HUES48 (cell line): ENCODE results near the gene GBGT1.
A peak's percentile ranks its signal among the peaks of the same experiment; 100 is the strongest.
"Not testable (repeated sequence)": the region's sequence is repeated elsewhere in the genome, so short reads cannot be mapped to it uniquely, and the experiment has no call there.

Source experiments
- H3K27ac ChIP-seq: one replicate; pipeline ENCODE4 v1.7.0; 2013; ENCODE audit warnings: low read depth, low read length, inconsistent platforms
- H3K27me3 ChIP-seq: 2 replicates; pipeline ENCODE4 v1.6.1; 2013; ENCODE audit warnings: mild to moderate bottlenecking, low read length; ENCODE audit not compliant: control insufficient read depth, insufficient read depth
- H3K36me3 ChIP-seq: 2 replicates; pipeline ENCODE4 v1.6.1; 2013; ENCODE audit warnings: low read length; ENCODE audit not compliant: control insufficient read depth, insufficient read depth
- H3K4me1 ChIP-seq: 2 replicates; pipeline ENCODE4 v1.6.1; 2013; ENCODE audit warnings: mild to moderate bottlenecking, low read length; ENCODE audit not compliant: control insufficient read depth, insufficient read depth
- H3K4me3 ChIP-seq: 2 replicates; pipeline ENCODE4 v1.5.1; 2013; ENCODE audit warnings: mild to moderate bottlenecking, low read depth, low read length
- H3K9ac ChIP-seq: 2 replicates; pipeline ENCODE4 v1.6.1; 2013; ENCODE audit warnings: mild to moderate bottlenecking, low read depth, low read length, moderate library complexity
- H3K9me3 ChIP-seq: 2 replicates; pipeline ENCODE4 v1.6.1; 2013; ENCODE audit warnings: low read length; ENCODE audit not compliant: control insufficient read depth, insufficient read depth

The GBGT1 gene

DNA sequence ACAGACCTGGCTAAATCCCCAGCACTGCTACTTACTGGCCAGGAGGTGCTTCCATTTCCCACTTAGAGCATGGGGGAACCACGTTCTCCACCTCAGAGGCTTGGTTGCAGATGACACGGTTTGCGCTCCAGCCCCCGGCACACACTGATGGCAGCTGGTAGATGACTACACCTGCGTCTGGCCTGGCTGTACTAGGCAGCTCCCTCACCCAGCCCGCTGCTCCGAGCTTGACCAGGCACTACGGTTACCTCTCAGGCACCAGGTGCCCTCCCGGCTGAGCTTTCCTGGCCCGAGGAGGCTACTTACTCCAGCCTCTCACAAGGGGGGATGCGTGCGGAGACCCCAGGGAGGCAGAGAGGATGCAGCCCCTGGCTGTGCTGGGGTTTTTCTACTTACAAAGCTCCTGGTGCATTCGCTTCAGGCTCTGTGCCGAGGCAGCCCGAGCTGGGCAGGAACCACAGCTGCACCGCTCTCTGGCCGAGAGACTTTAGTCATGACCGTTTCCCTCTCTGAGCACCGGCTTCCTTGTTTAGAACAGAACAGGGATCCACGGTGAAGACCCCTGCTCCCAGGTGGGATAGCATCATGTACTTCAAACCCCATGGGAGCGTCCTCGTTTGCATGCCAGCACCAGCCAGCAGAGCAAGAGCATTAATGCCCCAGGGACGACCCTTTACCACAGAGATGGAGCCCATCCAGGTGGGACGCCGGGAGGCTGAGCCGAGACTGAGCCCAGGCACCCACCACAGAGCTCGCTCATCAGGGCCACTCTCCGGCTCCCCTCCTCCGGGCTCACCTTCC lies 7.6 kb upstream of the GBGT1 start:
- no peaks in the 10 kb centered on the region; the same call in 1 of the 2 replicates for H3K27me3 ChIP-seq
- no peaks in the 10 kb centered on the region for H3K9me3 ChIP-seq
- no peak overlapping the region for H3K27ac ChIP-seq
- no peaks in the 10 kb centered on the region for H3K4me1 ChIP-seq
- no peak overlapping the region for H3K9ac ChIP-seq
- H3K4me3 ChIP-seq = no peak overlapping the region
- no peaks in the 10 kb centered on the region for H3K36me3 ChIP-seq

DNA sequence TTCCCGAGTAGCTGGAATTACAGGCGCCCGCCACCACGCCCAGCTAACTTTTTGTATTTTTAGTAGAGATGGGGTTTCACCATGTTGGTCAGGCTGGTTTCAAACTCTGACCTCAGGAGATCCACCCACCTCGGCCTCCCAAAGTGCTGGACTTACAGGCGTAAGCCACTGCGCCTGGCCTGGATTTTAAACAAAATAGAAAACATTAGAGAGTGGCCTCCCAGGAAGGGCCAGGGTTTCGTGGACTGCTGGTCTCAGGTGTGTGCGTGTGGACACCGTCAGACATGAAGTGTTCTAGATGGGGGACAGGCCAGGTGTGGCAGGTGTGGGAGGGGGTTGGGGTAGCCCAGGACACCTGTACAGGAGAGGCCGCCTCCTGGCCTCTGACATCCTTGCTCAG lies 7.0 kb upstream of the GBGT1 start:
- H3K4me1 ChIP-seq = no peaks in the 10 kb centered on the region

DNA sequence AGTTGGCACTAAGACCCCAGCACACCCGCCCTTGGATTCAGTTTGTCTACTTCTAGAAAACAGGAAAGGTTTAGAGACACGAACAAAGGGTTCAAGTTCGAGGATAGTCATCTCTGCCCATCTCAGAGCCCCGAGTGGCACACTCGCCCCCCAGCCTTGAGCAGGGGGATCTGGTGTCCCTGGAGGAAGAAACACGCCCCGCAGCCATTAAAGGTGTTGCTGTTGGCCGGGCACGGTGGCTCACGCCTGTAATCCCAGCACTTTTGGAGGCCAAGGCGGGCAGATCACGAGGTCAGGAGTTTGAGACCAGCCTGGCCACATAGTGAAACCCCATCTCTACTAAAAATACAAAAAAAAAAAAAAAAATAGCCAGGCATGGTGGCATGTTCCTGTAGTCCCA lies 6.0 kb upstream of the GBGT1 start:
- H3K9ac ChIP-seq, H3K27ac ChIP-seq, H3K4me1 ChIP-seq, H3K27me3 ChIP-seq, H3K9me3 ChIP-seq, H3K36me3 ChIP-seq, H3K4me3 ChIP-seq: not testable (repeated sequence)

More for the DNA sequence above, 7.0 kb upstream of the GBGT1 start:
- Histone ChIP-seq H3K36me3 (no peaks in the 10 kb centered on the region), H3K9ac (no peak overlapping the region), H3K27ac (no peak overlapping the region), H3K4me3 (no peak overlapping the region), H3K27me3 (no peaks in the 10 kb centered on the region; the same call in 1 of the 2 replicates), H3K9me3 (no peaks in the 10 kb centered on the region)

DNA sequence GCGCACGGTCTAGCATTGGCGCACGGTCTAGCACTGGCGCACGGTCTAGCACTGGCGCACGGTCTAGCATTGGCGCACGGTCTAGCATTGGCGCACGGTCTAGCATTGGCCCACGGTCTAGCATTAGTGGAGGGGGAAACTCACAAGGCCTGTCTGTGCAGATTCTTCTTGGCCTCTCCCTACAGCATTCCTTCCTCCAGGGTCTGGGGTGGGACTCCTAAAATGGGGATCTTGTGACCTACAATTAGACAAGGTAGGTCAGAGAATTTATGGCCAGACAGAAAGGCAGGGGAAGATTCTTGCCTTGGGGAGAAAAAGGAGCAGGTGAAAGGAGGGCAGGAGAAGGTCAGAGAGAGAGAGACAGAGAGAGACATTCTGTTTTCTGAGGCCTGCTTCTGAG lies 5.4 kb upstream of the GBGT1 start:
- no peaks in the 10 kb centered on the region for H3K36me3 ChIP-seq
- no peaks in the 10 kb centered on the region for H3K4me1 ChIP-seq
- H3K9ac ChIP-seq = no peak overlapping the region
- peak overlapping the region; percentile 66 for H3K27ac ChIP-seq
- no peak overlapping the region for H3K4me3 ChIP-seq
- no peaks in the 10 kb centered on the region for H3K9me3 ChIP-seq
- H3K27me3 ChIP-seq = peaks cover 8% of the 10 kb centered on the region

DNA sequence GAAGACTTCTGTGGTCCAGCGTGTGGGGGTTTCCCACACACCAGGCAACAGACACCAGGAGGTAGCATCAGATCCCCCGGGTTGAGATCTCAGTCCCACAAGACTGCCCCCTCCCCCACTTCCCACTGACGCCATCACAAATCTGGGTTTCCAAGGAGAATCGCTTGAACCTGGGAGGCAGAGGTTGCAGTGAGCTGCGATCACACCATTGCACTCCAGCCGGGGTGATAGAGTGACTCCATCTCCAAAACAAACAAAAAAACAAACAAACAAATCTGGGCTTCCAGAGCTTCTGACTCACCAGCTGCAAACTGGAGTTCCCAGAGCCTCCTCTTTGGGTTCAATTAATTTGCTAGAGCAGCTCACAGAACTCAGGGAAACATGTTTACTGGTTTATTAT lies 4.7 kb upstream of the GBGT1 start:
- H3K36me3 ChIP-seq = no peaks in the 10 kb centered on the region
- H3K4me3 ChIP-seq = no peak overlapping the region
- H3K27ac ChIP-seq = peak overlapping the region; percentile 66
- H3K4me1 ChIP-seq = no peaks in the 10 kb centered on the region
- H3K27me3 ChIP-seq = peaks cover 13% of the 10 kb centered on the region
- H3K9ac ChIP-seq = no peak overlapping the region
- H3K9me3 ChIP-seq = no peaks in the 10 kb centered on the region

DNA sequence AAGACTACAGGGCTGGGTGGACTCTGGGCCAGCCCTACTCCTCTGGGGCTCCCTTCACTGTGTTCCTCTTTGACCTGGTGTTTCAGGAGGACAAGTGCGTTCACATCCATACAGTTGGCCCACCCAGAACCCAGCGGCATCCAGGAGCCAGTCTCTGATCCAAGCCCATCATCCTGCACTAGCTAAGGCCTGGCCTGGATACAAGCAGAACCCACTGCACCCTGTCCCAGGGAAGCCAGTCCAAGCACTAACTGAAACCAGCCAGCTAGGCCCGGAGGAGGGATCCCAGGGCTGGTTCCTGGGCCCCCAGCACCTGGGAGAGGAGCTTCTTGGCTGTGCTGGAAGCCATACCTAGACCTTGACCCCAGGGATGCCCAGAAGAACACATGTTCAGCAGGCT lies 4.1 kb upstream of the GBGT1 start:
- no peaks in the 10 kb centered on the region for H3K9me3 ChIP-seq
- H3K4me1 ChIP-seq = no peaks in the 10 kb centered on the region; the same call in 1 of the 2 replicates
- no peaks in the 10 kb centered on the region for H3K36me3 ChIP-seq
- no peak overlapping the region for H3K4me3 ChIP-seq
- peak overlapping the region; percentile 42 for H3K27ac ChIP-seq
- H3K27me3 ChIP-seq = peaks cover 19% of the 10 kb centered on the region
- H3K9ac ChIP-seq = no peak overlapping the region

DNA sequence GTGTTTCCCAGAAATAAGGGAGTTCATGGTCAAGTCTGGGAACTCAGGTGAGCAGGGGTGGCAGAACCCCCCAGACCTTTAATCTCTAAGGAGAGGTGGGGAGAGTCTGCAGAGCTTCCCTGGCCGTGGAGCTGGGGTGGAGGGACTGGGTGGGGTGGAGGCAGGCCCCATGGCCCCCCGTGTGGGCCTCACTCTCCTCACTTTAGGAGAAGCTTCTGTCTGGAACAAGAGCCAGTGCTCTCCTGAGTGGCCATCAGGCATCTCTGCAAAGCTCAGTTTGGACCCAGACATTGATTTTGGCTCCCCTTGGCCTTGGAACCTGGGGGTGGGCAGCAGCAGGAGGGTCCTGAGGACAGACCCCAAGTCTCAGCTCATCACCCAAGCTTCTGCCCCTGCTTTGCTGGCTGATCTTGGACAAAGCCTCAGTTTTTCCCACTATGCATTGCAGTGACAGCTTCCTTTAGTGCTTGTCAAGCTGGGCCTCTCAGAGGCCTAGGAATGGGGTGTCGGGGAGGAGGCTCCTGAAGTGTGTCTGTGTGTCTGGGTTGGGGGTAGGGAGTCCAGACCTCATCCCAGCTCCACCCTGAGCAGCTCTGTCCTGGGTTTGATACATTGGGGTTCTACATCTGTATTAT lies 3.5 kb upstream of the GBGT1 start:
- Histone ChIP-seq H3K36me3 (no peaks in the 10 kb centered on the region), H3K4me3 (no peak overlapping the region), H3K4me1 (no peaks in the 10 kb centered on the region; the same call in 1 of the 2 replicates), H3K27me3 (peaks cover 23% of the 10 kb centered on the region), H3K9ac (no peak overlapping the region), H3K9me3 (no peaks in the 10 kb centered on the region), H3K27ac (no peak overlapping the region)

DNA sequence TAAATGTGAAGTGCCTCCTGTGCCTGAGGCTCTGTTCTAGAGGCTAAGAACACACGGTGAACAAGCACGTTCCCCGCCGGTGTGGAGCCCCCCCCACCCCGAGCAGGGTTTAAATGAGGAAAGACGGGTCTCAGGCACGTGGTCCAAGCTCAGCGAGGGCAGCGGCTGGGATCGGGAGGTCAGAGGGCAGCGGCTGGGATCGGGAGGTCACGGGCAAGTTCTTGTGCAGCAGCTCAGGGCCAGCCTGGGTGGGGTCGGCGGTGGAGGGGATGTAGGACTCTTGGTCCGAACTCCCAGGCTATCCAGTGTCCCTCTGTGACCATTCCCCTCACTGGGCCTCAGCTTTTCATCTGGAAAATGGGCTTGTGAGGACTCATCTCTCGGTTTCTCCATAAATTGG lies 2.7 kb upstream of the GBGT1 start:
- Histone ChIP-seq H3K27me3 (peaks cover 23% of the 10 kb centered on the region), H3K9ac (no peak overlapping the region), H3K4me1 (no peaks in the 10 kb centered on the region; the same call in 1 of the 2 replicates), H3K27ac (no peak overlapping the region), H3K9me3 (no peaks in the 10 kb centered on the region), H3K36me3 (no peaks in the 10 kb centered on the region), H3K4me3 (no peak overlapping the region)

DNA sequence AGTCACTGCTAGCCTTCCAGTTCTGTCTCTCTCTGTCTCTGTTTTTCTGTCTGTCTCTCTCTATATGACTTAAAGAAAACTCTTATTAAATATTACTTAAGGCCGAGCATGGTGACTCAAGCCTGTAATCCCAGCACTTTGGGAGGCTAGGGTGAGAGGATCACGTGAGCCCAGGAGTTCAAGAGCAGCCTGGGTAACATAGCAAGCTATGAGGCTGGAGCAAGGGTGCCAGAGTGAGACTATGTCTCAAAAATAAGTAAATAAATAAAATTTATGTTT lies 1.7 kb upstream of the GBGT1 start:
- no peaks in the 10 kb centered on the region; the same call in 1 of the 2 replicates for H3K4me1 ChIP-seq
- no peak overlapping the region for H3K4me3 ChIP-seq
- H3K36me3 ChIP-seq = no peaks in the 10 kb centered on the region
- H3K9ac ChIP-seq = no peak overlapping the region
- peaks cover 23% of the 10 kb centered on the region for H3K27me3 ChIP-seq
- no peaks in the 10 kb centered on the region for H3K9me3 ChIP-seq
- H3K27ac ChIP-seq = no peak overlapping the region

DNA sequence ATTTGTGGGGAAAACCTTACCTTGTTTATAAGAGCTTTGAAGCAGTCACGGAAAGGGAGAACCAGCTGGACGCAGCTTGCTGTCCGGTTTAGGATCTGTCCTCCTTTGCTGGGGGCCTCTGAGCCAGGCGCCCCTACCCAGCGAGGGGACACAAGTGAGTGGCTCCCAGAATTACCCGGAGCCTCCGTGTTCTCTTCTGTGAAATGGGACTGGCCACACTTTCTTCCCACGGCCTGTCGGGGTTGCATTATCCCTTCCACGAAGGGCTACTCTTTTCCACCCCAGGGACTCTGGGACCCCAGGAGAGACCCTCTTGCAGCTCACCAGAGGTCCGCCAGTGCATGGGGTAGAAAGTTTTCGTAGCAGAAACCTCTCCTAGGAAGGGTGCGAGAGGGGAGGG lies 477 bp upstream of the GBGT1 start:
- H3K36me3 ChIP-seq = 0 out of 2 replicates have a peak, but pooled peaks cover 1% of the 10 kb centered on the region
- H3K4me3 ChIP-seq = peak overlapping the region; percentile 72

DNA sequence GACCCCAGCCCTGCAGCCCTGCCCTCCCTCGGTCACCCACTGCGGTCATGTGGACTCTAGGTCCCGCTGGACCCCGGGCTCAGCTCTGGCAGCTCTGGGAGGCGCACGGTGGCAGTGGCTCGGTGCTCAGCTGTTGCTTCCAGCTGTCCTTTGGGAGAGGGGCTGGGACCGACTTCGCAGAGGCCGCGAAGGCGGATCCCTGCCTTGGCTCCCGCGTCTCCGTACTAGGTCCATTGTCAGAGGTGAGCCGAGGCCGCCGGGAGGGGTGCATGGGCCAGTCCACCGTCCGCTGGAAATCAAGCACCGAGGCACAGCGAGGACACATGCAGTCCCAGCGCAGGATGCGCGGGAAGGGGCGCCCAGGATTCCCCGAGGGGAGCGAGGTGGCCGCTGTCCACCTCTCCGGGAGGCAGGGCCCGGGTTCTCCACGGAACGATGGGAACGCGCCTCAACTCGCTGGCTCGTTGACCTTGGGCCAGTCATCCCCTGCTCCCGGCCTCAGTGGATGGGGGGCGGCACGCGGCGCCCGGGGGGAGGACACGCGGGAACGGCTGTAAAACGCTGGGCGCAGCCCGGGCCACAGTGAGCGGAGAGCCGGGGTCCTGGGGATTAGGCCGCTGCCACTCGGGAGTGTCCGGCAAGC lies 732 bp downstream of the GBGT1 start:
- Histone ChIP-seq H3K4me1 (no peaks in the 10 kb centered on the region; the same call in 1 of the 2 replicates), H3K36me3 (0 out of 2 replicates have a peak, but pooled peaks cover 2% of the 10 kb centered on the region), H3K9me3 (no peaks in the 10 kb centered on the region), H3K9ac (no peak overlapping the region), H3K27ac (no peak overlapping the region), H3K4me3 (peak overlapping the region; percentile 72), H3K27me3 (peaks cover 23% of the 10 kb centered on the region)

More for the DNA sequence above, 477 bp upstream of the GBGT1 start:
- peaks cover 23% of the 10 kb centered on the region for H3K27me3 ChIP-seq
- H3K9me3 ChIP-seq = no peaks in the 10 kb centered on the region
- H3K27ac ChIP-seq = no peak overlapping the region
- H3K4me1 ChIP-seq = no peaks in the 10 kb centered on the region; the same call in 1 of the 2 replicates
- H3K9ac ChIP-seq = no peak overlapping the region
